ENCODE results near the gene UNC5A.

The UNC5A gene

GRCh38 chr5:176846335-176847140 lies 36.2 kb downstream of the UNC5A start:
- DNase-seq (ENCODE audit: low spot score): no peak

GRCh38 chr5:176847148-176847547 lies 36.8 kb downstream of the UNC5A start:
- no peak for DNase-seq (ENCODE audit: low spot score)

- no peak for DNase-seq (ENCODE audit: low spot score)
Measured at GRCh38 chr5:176847726-176848290, 37.4 kb downstream of the UNC5A start.

GRCh38 chr5:176848651-176849050 lies 38.3 kb downstream of the UNC5A start:
- no peak for DNase-seq (ENCODE audit: low spot score)

- no peak for DNase-seq (ENCODE audit: low spot score)
Measured at GRCh38 chr5:176849611-176850227, 39.4 kb downstream of the UNC5A start.

- DNase-seq (ENCODE audit: low spot score): no peak
Measured at GRCh38 chr5:176850371-176851245, 40.2 kb downstream of the UNC5A start.

- no peak for DNase-seq (ENCODE audit: low spot score)
Measured at GRCh38 chr5:176851380-176851779, 41.0 kb downstream of the UNC5A start.

- DNase-seq (ENCODE audit: low spot score): no peak
Measured at GRCh38 chr5:176851871-176852658, 41.7 kb downstream of the UNC5A start.

GRCh38 chr5:176853151-176853778 lies 42.9 kb downstream of the UNC5A start:
- DNase-seq (ENCODE audit: low spot score): no peak

GRCh38 chr5:176854164-176854563 lies 43.8 kb downstream of the UNC5A start:
- no peak for DNase-seq (ENCODE audit: low spot score)

- no peak for DNase-seq (ENCODE audit: low spot score)
Measured at GRCh38 chr5:176855598-176855997, 45.2 kb downstream of the UNC5A start.

GRCh38 chr5:176856746-176857145 lies 46.4 kb downstream of the UNC5A start:
- no peak for DNase-seq (ENCODE audit: low spot score)

GRCh38 chr5:176857216-176857893 lies 47.0 kb downstream of the UNC5A start:
- DNase-seq (ENCODE audit: low spot score): no peak

- no peak for DNase-seq (ENCODE audit: low spot score)
Measured at GRCh38 chr5:176857894-176858273, 47.5 kb downstream of the UNC5A start.

- no peak for DNase-seq (ENCODE audit: low spot score)
Measured at GRCh38 chr5:176859916-176860315, 49.6 kb downstream of the UNC5A start.

- DNase-seq (ENCODE audit: low spot score): no peak
Measured at GRCh38 chr5:176860381-176860780, 50.0 kb downstream of the UNC5A start.

GRCh38 chr5:176861276-176861675 lies 50.9 kb downstream of the UNC5A start:
- no peak for DNase-seq (ENCODE audit: low spot score)

- DNase-seq (ENCODE audit: low spot score): no peak
Measured at GRCh38 chr5:176862330-176862995, 52.1 kb downstream of the UNC5A start.

- no peak for DNase-seq (ENCODE audit: low spot score)
Measured at GRCh38 chr5:176863041-176863764, 52.8 kb downstream of the UNC5A start.
